GM12878 (cell line): Measurements from ENCODE around the gene PI4KB. TPM values are rescaled to one million over a fixed set of nuclear protein-coding genes. Genes with fewer than 3 reads are reported as not detected.

Experiments
- ATAC-seq: fragments of 200-7000 bp; cut with Tn5 transposase; 3 replicates; pipeline ENCODE4 v1.9.1; 2020; ENCODE audit warnings: mild to moderate bottlenecking, moderate library complexity
- BruUV-seq: library from RNA; stranded (reverse); fragments of 400-500 nt; replicated peaks from 2 replicates; lab custom pipeline; 2021; lab: Mats Ljungman, UMichigan
- CTCF ChIA-PET: fragments of 300-600 bp; sonication (Branson Sonifier 250); formaldehyde crosslinking; extraction: SDS; loops from one replicate; lab custom pipeline; 2021; ENCODE audit warnings: inconsistent platforms; lab: Yijun Ruan, JAX
- POLR2A ChIA-PET: fragments of 350-600 bp; formaldehyde crosslinking; extraction: SDS; loops from one replicate; lab custom pipeline; 2021; ENCODE audit warnings: inconsistent platforms; lab: Charles Lee
- RAD21 ChIA-PET: fragments of 300-600 bp; sonication (Branson Sonifier 250); formaldehyde crosslinking; loops from one replicate; lab custom pipeline; 2023; ENCODE audit warnings: antibody characterized with exemption; ENCODE audit not compliant: unreplicated experiment; lab: Charles Lee
- SMC1A ChIA-PET: fragments of 300-600 bp; sonication (Branson Sonifier 250); formaldehyde crosslinking; loops from one replicate; lab custom pipeline; 2023; ENCODE audit not compliant: unreplicated experiment, uncharacterized antibody; lab: Charles Lee
- DNase-seq: peaks from one replicate; pipeline ENCODE4 v3.0.0-alpha.2; 2011; ENCODE audit warnings: low read depth, low spot score
- FAIRE-seq: peaks from 3 replicates; lab custom pipeline; 2011; peaks lifted over from hg19 to GRCh38; lab: Jason Lieb, UNC
- H2AFZ ChIP-seq: 2 replicates; pipeline ENCODE4 v1.6.0; 2011; ENCODE audit warnings: low read depth, low read length, control low read depth; ENCODE audit not compliant: control insufficient read depth
- H3K27ac ChIP-seq: 2 replicates; pipeline ENCODE4 v1.5.1; 2011; ENCODE audit warnings: control low read depth; ENCODE audit not compliant: control insufficient read depth, insufficient read depth
- H3K27me3 ChIP-seq, 2 experiments: replicated peaks in 1 of 2; 2 replicates each; pipeline versions ENCODE4 v1.6.0 to v1.6.1; 2011; ENCODE audit warnings: low read length in 1 of 2; ENCODE audit not compliant: control insufficient read depth in 2 of 2, insufficient read depth in 2 of 2
- H3K36me3 ChIP-seq, 2 experiments: 2 replicates each; pipeline ENCODE4 v1.5.1; 2011; ENCODE audit warnings: low read length in 1 of 2; ENCODE audit not compliant: control insufficient read depth in 2 of 2, insufficient read depth in 2 of 2
- H3K4me1 ChIP-seq: 2 replicates; pipeline ENCODE4 v1.6.1; 2011; ENCODE audit warnings: mild to moderate bottlenecking, low read length, moderate library complexity, mixed read lengths; ENCODE audit not compliant: control insufficient read depth, insufficient read depth
- H3K4me2 ChIP-seq: 2 replicates; pipeline ENCODE4 v1.6.0; 2011; ENCODE audit warnings: control low read depth; ENCODE audit not compliant: control insufficient read depth, insufficient read depth
- H3K4me3 ChIP-seq: fragments of 200-600 bp; sonication (generic); 2 replicates; pipeline ENCODE4 v1.5.1; 2016
- H3K79me2 ChIP-seq: 2 replicates; pipeline ENCODE4 v1.6.0; 2011; ENCODE audit warnings: low read length; ENCODE audit not compliant: control insufficient read depth, insufficient read depth
- H3K9ac ChIP-seq: 2 replicates; pipeline ENCODE4 v1.8.0; 2011; ENCODE audit warnings: low read length, control low read depth, mixed read lengths; ENCODE audit not compliant: control insufficient read depth, insufficient read depth
- H3K9me3 ChIP-seq: replicated peaks from 3 replicates; pipeline ENCODE4 v1.5.1; 2011; ENCODE audit warnings: mild to moderate bottlenecking, low read length; ENCODE audit not compliant: control insufficient read depth, insufficient read depth
- H4K20me1 ChIP-seq: 2 replicates; pipeline ENCODE4 v1.6.0; 2011; ENCODE audit not compliant: control insufficient read depth, insufficient read depth
- ATF7 ChIP-seq: fragments of 450-650 bp; IDR thresholded peaks from 2 replicates; pipeline ENCODE4 v1.6.1; 2016; ENCODE audit warnings: low read depth, mild to moderate bottlenecking
- BACH1 ChIP-seq: fragments of 450-650 bp; IDR thresholded peaks from 2 replicates; pipeline ENCODE4 v1.6.1; 2017; ENCODE audit warnings: mild to moderate bottlenecking, borderline replicate concordance
- CHD1 ChIP-seq: IDR thresholded peaks from 2 replicates; pipeline ENCODE4 v1.6.1; 2012; ENCODE audit warnings: low read depth, low read length, improper control_type of control experiment
- EP300 ChIP-seq, 2 experiments: fragments of 150-350 bp in 1 of 2; IDR thresholded peaks; 2 replicates each; pipeline ENCODE4 v1.6.1; 2011 to 2012; ENCODE audit warnings: low read depth in 2 of 2, low read length in 2 of 2, borderline replicate concordance in 1 of 2, improper control_type of control experiment in 1 of 2, inconsistent platforms in 1 of 2; ENCODE audit not compliant: control insufficient read depth in 1 of 2
- IRF4 ChIP-seq: IDR thresholded peaks from 2 replicates; pipeline ENCODE4 v1.6.1; 2011; ENCODE audit warnings: low read depth, low read length
- MAX ChIP-seq: IDR thresholded peaks from 2 replicates; pipeline ENCODE4 v1.6.1; 2012; ENCODE audit warnings: low read depth, low read length, improper control_type of control experiment
- NFXL1 ChIP-seq: fragments of 450-650 bp; IDR thresholded peaks from 2 replicates; pipeline ENCODE4 v1.6.1; 2017; ENCODE audit warnings: antibody characterized with exemption, mild to moderate bottlenecking, borderline replicate concordance
- NR2C2 ChIP-seq: IDR thresholded peaks from 2 replicates; pipeline ENCODE4 v1.6.1; 2011; ENCODE audit warnings: borderline replicate concordance, low read depth; ENCODE audit not compliant: control insufficient read depth, insufficient read length
- NRF1 ChIP-seq: conservative IDR thresholded peaks from 2 replicates; pipeline ENCODE4 v1.6.1; 2011; ENCODE audit warnings: mild to moderate bottlenecking, low read depth, low read length, improper control_type of control experiment
- PAX5 ChIP-seq: IDR thresholded peaks from 2 replicates; pipeline ENCODE4 v1.6.1; 2011; ENCODE audit warnings: low read depth, low read length, borderline replicate concordance
- RFX5 ChIP-seq: IDR thresholded peaks from 2 replicates; pipeline ENCODE4 v1.6.1; 2011; ENCODE audit warnings: low read depth, low read length, improper control_type of control experiment
- SMAD1 ChIP-seq: fragments of 450-650 bp; IDR thresholded peaks from 2 replicates; pipeline ENCODE4 v1.6.1; 2018; ENCODE audit warnings: mild to moderate bottlenecking, low read depth; ENCODE audit not compliant: partially characterized antibody
- SMARCA5 ChIP-seq: fragments of 450-650 bp; IDR thresholded peaks from 2 replicates; pipeline ENCODE4 v1.6.1; 2017; ENCODE audit warnings: mild to moderate bottlenecking
- WRNIP1 ChIP-seq: IDR thresholded peaks from 2 replicates; pipeline ENCODE4 v1.6.1; 2011; ENCODE audit warnings: low read depth, low read length, improper control_type of control experiment, borderline replicate concordance
- YY1 ChIP-seq: IDR thresholded peaks from 2 replicates; pipeline ENCODE4 v1.6.1; 2011; ENCODE audit warnings: low read depth, mild to moderate bottlenecking, low read length
- ZNF274 ChIP-seq: IDR thresholded peaks from one replicate; pipeline ENCODE4 v1.8.0; 2011; ENCODE audit not compliant: insufficient read length, insufficient read depth
- ZNF622 ChIP-seq: fragments of 450-650 bp; IDR thresholded peaks from 2 replicates; pipeline ENCODE4 v1.6.1; 2017; ENCODE audit warnings: mild to moderate bottlenecking, inconsistent platforms
- WGBS: methylation state at CpG from one replicate; pipeline ENCODE4 v1.1.6; 2016; ENCODE audit warnings: low lambda C conversion rate; ENCODE audit not compliant: insufficient replicate concordance, insufficient coverage; ENCODE audit errors: missing lambda C conversion rate; 5-methylcytosine and 5-hydroxymethylcytosine counted together
- in situ Hi-C: fragments of 300-500 bp; cut with MboI; formaldehyde crosslinking; loops from 9 replicates; pipeline ENCODE4 v1.14.3; 2018; ENCODE audit warnings: mixed read lengths
- intact Hi-C: fragments of 100-400 bp; cut with micrococcal nuclease; formaldehyde crosslinking; loops from one replicate; pipeline ENCODE4 v1.14.2; 2022; ENCODE audit not compliant: unreplicated experiment
- polyA plus RNA-seq, 11 experiments: library from polyadenylated mRNA; depleted of rRNA in 4 of 11; unstranded in 6 of 11; stranded (reverse) in 5 of 11; fragments of >200 nt; fragmentation: Nextera tagmentation in 4 of 11; fragmentation: Illumina TruSeq in 1 of 11; extraction: Ambion mirVana in 4 of 11; extraction: Trizol in 1 of 11; gene quantifications; 1 replicate in 1 of 11; 2 replicates in 10 of 11; pipeline versions ENCODE4 v1.2.1 to v1.2.3, GENCODE V29; 2011 to 2016; ENCODE audit warnings: inconsistent platforms in 2 of 11, missing spikeins in 2 of 11, low read depth in 1 of 11
- total RNA-seq, 4 experiments: library from RNA; depleted of rRNA in 3 of 4; stranded (reverse); fragments of >200 nt in 3 of 4; fragmentation: Illumina TruSeq in 1 of 4; extraction: Trizol in 1 of 4; gene quantifications; 2 replicates each; pipeline versions ENCODE4 v1.2.1 to v1.2.3, GENCODE V29; 2013 to 2021
- TF ChIP-seq, protein P1 (sequence below): fragments of 450-650 bp; conservative IDR thresholded peaks from 2 replicates; pipeline ENCODE4 v1.6.1; 2017; ENCODE audit warnings: mild to moderate bottlenecking, moderate library complexity

Gene PI4KB
- total and polyA plus RNA-seq, 10 of the 15 experiments (the other 5 are each of a cell fraction or from before 2014, with no cell fraction given): 3.3 to 88.3 (median 51.7) TPM

GRCh38 chr1:151273924-151274466 is 53.2 kb downstream of the PI4KB start:
- no TSS peak for BruUV-seq
- H3K27ac ChIP-seq: no peak overlapping the region
- in situ Hi-C loops (no loop called here), intact Hi-C loops (no loop called here)
- FAIRE-seq (no peak), ATAC-seq (no peak), DNase-seq (no peak)
- H3K36me3 ChIP-seq: no peaks in the 10 kb centered on the region
- 77% methylated on average over 3 of the region's 3 CpGs for WGBS
- H3K4me1 ChIP-seq: peaks cover 15% of the 10 kb centered on the region
- no peaks in the 10 kb centered on the region for H3K9me3 ChIP-seq
- H3K9ac ChIP-seq: no peak overlapping the region
- no peak overlapping the region for H3K4me3 ChIP-seq
- H3K4me2 ChIP-seq: no peak overlapping the region
- ChIA-PET SMC1A (interaction anchor here (1.3 kb wide), 1 partner anchor 17 kb away, joined by 5 read pairs; no protein-coding TSS in a partner anchor), RAD21 (no interaction called here), POLR2A (no interaction called here), CTCF (no interaction called here)
- no peak overlapping the region for H2AFZ ChIP-seq
- no peaks in the 10 kb centered on the region for H4K20me1 ChIP-seq
- no peaks in the 10 kb centered on the region for H3K79me2 ChIP-seq
- no peak for TF ChIP-seq SMARCA5
- no peaks in the 10 kb centered on the region for H3K27me3 ChIP-seq

- RAD21 ChIA-PET: no interaction called here
- Histone ChIP-seq H3K9me3 (no peaks in the 10 kb centered on the region), H4K20me1 (no peaks in the 10 kb centered on the region), H3K4me2 (no peak overlapping the region), H3K79me2 (no peaks in the 10 kb centered on the region; the same call in 1 of the 2 replicates), H3K4me3 (no peak overlapping the region), H3K36me3 (peaks cover 9 to 18% of the 10 kb centered on the region in 2 experiments), H3K27ac (no peak overlapping the region), H3K27me3 (no peaks in the 10 kb centered on the region), H3K4me1 (no peaks in the 10 kb centered on the region), H2AFZ (no peak overlapping the region), H3K9ac (no peak overlapping the region)
- no TSS peak for BruUV-seq
- in situ Hi-C loops: no loop called here
- no peak for FAIRE-seq
- SMC1A ChIA-PET: no interaction called here
- CTCF ChIA-PET: interaction anchor here (0.7 kb wide), 1 partner anchor 18 kb away, joined by 4 read pairs; no protein-coding TSS in a partner anchor
- WGBS: 77% methylated on average over 4 of the region's 4 CpGs
- intact Hi-C loops: no loop called here
- POLR2A ChIA-PET: no interaction called here
- no peak for ATAC-seq
- DNase-seq: no peak
- no peak for TF ChIP-seq IRF4
- TF ChIP-seq CHD1: no peak
- TF ChIP-seq MAX: no peak
- TF ChIP-seq ATF7: no peak
- TF ChIP-seq NFXL1: no peak
- no peak for TF ChIP-seq BACH1
- TF ChIP-seq, protein P1, sequence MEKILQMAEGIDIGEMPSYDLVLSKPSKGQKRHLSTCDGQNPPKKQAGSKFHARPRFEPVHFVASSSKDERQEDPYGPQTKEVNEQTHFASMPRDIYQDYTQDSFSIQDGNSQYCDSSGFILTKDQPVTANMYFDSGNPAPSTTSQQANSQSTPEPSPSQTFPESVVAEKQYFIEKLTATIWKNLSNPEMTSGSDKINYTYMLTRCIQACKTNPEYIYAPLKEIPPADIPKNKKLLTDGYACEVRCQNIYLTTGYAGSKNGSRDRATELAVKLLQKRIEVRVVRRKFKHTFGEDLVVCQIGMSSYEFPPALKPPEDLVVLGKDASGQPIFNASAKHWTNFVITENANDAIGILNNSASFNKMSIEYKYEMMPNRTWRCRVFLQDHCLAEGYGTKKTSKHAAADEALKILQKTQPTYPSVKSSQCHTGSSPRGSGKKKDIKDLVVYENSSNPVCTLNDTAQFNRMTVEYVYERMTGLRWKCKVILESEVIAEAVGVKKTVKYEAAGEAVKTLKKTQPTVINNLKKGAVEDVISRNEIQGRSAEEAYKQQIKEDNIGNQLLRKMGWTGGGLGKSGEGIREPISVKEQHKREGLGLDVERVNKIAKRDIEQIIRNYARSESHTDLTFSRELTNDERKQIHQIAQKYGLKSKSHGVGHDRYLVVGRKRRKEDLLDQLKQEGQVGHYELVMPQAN: no peak
- TF ChIP-seq PAX5: no peak
- TF ChIP-seq RFX5: no peak
- TF ChIP-seq ZNF622: no peak
- TF ChIP-seq WRNIP1: no peak
- TF ChIP-seq YY1: no peak
- TF ChIP-seq EP300 (IDR thresholded peaks at IDR 0.05; ENCODE audit: borderline replicate concordance in 1 of 2, control insufficient read depth in 1 of 2, low read depth in 2 of 2, low read length in 2 of 2): no peak
- TF ChIP-seq NRF1: no peak
- no peak for TF ChIP-seq NR2C2
- no peak for TF ChIP-seq SMAD1
- no peak for TF ChIP-seq ZNF274
These were observed 59.5 kb downstream of the PI4KB start for GRCh38 chr1:151267760-151268159.
